H1 (cell line): ENCODE measurements around the gene ADGRL3. TPM values are rescaled to one million over a fixed set of nuclear protein-coding genes. Genes with fewer than 3 reads are reported as not detected.

Experiments
- CTCF ChIA-PET: fragments of 300-600 bp; sonication (Branson Sonifier 250); formaldehyde crosslinking; loops from one replicate; lab custom pipeline; 2021; ENCODE audit not compliant: partially characterized antibody; lab: Charles Lee
- POLR2A ChIA-PET: fragments of 300-600 bp; sonication (Branson Sonifier 250); formaldehyde crosslinking; loops from one replicate; lab custom pipeline; 2021; ENCODE audit warnings: inconsistent platforms; ENCODE audit not compliant: partially characterized antibody; lab: Charles Lee
- DNase-seq, 2 experiments: peaks; one replicate each; pipeline versions ENCODE4 v3.0.0 to v3.0.0-alpha.2; 2010 to 2022; ENCODE audit warnings: low spot score in 2 of 2, low read depth in 1 of 2, mixed read lengths in 1 of 2
- FAIRE-seq: peaks from 2 replicates; lab custom pipeline; 2011; peaks lifted over from hg19 to GRCh38; lab: Jason Lieb, UNC
- H2AFZ ChIP-seq: 2 replicates; pipeline ENCODE4 v1.8.1; 2012; ENCODE audit warnings: low read length, inconsistent platforms
- H2AK5ac ChIP-seq: 2 replicates; pipeline ENCODE4 v1.6.1; 2013; ENCODE audit warnings: low read depth, low read length
- H2BK120ac ChIP-seq: replicated peaks from 2 replicates; pipeline ENCODE3; 2013; ENCODE audit warnings: low read depth, low read length, inconsistent platforms
- H2BK12ac ChIP-seq: 2 replicates; pipeline ENCODE4 v1.6.1; 2013; ENCODE audit warnings: low read depth, low read length
- H2BK15ac ChIP-seq: 2 replicates; pipeline ENCODE4 v1.6.1; 2013; ENCODE audit warnings: low read length
- H2BK20ac ChIP-seq: 2 replicates; pipeline ENCODE4 v1.6.1; 2013; ENCODE audit warnings: low read length
- H2BK5ac ChIP-seq: 2 replicates; pipeline ENCODE4 v1.6.1; 2013; ENCODE audit warnings: low read depth, low read length
- H3K14ac ChIP-seq: 2 replicates; pipeline ENCODE4 v1.6.1; 2013; ENCODE audit warnings: inconsistent platforms; ENCODE audit not compliant: insufficient read length
- H3K18ac ChIP-seq: 2 replicates; pipeline ENCODE4 v1.6.1; 2013; ENCODE audit warnings: low read length; ENCODE audit errors: extremely low read depth
- H3K23ac ChIP-seq: 2 replicates; pipeline ENCODE4 v1.6.1; 2013; ENCODE audit warnings: inconsistent platforms; ENCODE audit not compliant: insufficient read length
- H3K23me2 ChIP-seq: 2 replicates; pipeline ENCODE4 v1.6.1; 2013; ENCODE audit warnings: low read depth, low read length
- H3K27ac ChIP-seq: 2 replicates; pipeline ENCODE4 v1.6.1; 2011; ENCODE audit warnings: low read depth, low read length, inconsistent platforms
- H3K27me3 ChIP-seq, 4 experiments: replicated peaks in 1 of 4; 1 replicate in 1 of 4; 2 replicates in 3 of 4; pipeline versions ENCODE4 v1.6.1 to v1.8.1; 2011 to 2013; ENCODE audit warnings: low read length in 3 of 4, mild to moderate bottlenecking in 3 of 4, inconsistent platforms in 2 of 4, mixed read lengths in 2 of 4, moderate library complexity in 1 of 4; ENCODE audit not compliant: control insufficient read depth in 3 of 4, insufficient read depth in 3 of 4; ENCODE audit errors: extremely low read depth in 1 of 4
- H3K36me3 ChIP-seq, 4 experiments: 2 replicates each; pipeline versions ENCODE4 v1.6.1 to v1.8.1; 2011 to 2013; ENCODE audit warnings: mild to moderate bottlenecking in 4 of 4, low read length in 3 of 4, moderate library complexity in 2 of 4, control low read depth in 1 of 4, inconsistent platforms in 1 of 4; ENCODE audit not compliant: insufficient read depth in 4 of 4, control insufficient read depth in 2 of 4
- H3K4ac ChIP-seq: replicated peaks from 2 replicates; pipeline ENCODE3; 2013; ENCODE audit warnings: low read length, low read depth, mixed read lengths, inconsistent platforms; ENCODE audit not compliant: insufficient read length
- H3K4me1 ChIP-seq, 4 experiments: replicated peaks in 1 of 4; 1 replicate in 1 of 4; 2 replicates in 3 of 4; pipeline versions ENCODE4 v1.6.1 to v1.8.1; 2011 to 2013; ENCODE audit warnings: low read length in 3 of 4, inconsistent platforms in 2 of 4, mixed read lengths in 1 of 4; ENCODE audit not compliant: insufficient read depth in 4 of 4, control insufficient read depth in 3 of 4
- H3K4me2 ChIP-seq, 2 experiments: 2 replicates each; pipeline versions ENCODE4 v1.6.1 to v1.8.1; 2011 to 2013; ENCODE audit warnings: low read depth in 2 of 2, low read length in 2 of 2, control low read depth in 1 of 2, inconsistent platforms in 1 of 2, mild to moderate bottlenecking in 1 of 2; ENCODE audit not compliant: insufficient read depth in 1 of 2
- H3K4me3 ChIP-seq, 4 experiments: fragments of 200-600, 300-600 bp in 1 of 4; sonication (generic), shearing (Covaris generic), sonication (Bioruptor Twin) in 1 of 4; 2 replicates each; pipeline versions ENCODE4 v1.5.1 to v1.8.1; 2011 to 2016; ENCODE audit warnings: low read length in 4 of 4, low read depth in 3 of 4, control low read depth in 2 of 4, inconsistent platforms in 2 of 4, mild to moderate bottlenecking in 2 of 4, mixed read lengths in 1 of 4, moderate library complexity in 1 of 4; ENCODE audit not compliant: insufficient read depth in 2 of 4; ENCODE audit errors: extremely low read depth in 1 of 4
- H3K56ac ChIP-seq: replicated peaks from 2 replicates; pipeline ENCODE3; 2013; ENCODE audit warnings: low read depth, mild to moderate bottlenecking, mixed read lengths, low read length, inconsistent platforms; ENCODE audit not compliant: insufficient read length
- H3K79me1 ChIP-seq: 2 replicates; pipeline ENCODE4 v1.6.1; 2013; ENCODE audit warnings: low read depth, low read length, control low read depth
- H3K79me2 ChIP-seq, 2 experiments: 2 replicates each; pipeline versions ENCODE4 v1.6.1 to v1.8.1; 2012 to 2013; ENCODE audit warnings: low read length in 2 of 2, mild to moderate bottlenecking in 2 of 2, inconsistent platforms in 1 of 2; ENCODE audit not compliant: insufficient read depth in 2 of 2, control insufficient read depth in 1 of 2
- H3K9ac ChIP-seq, 4 experiments: replicated peaks in 1 of 4; 1 replicate in 1 of 4; 2 replicates in 3 of 4; pipeline versions ENCODE4 v1.6.1 to v1.8.1; 2011 to 2013; ENCODE audit warnings: low read depth in 3 of 4, low read length in 3 of 4, control low read depth in 2 of 4, mild to moderate bottlenecking in 2 of 4, moderate library complexity in 2 of 4, inconsistent platforms in 1 of 4; ENCODE audit errors: extremely low read depth in 1 of 4
- H3K9me3 ChIP-seq, 2 experiments: 2 replicates each; pipeline versions ENCODE4 v1.6.1 to v1.8.1; 2012 to 2013; ENCODE audit warnings: mild to moderate bottlenecking in 2 of 2, moderate library complexity in 2 of 2, control low read depth in 1 of 2, inconsistent platforms in 1 of 2, low read depth in 1 of 2, low read length in 1 of 2, mixed read lengths in 1 of 2; ENCODE audit not compliant: insufficient read depth in 2 of 2
- H4K20me1 ChIP-seq, 2 experiments: replicated peaks in 1 of 2; 2 replicates each; pipeline versions ENCODE3 to v1.8.1; 2011 to 2013; ENCODE audit warnings: inconsistent platforms in 2 of 2, low read length in 2 of 2, mild to moderate bottlenecking in 1 of 2; ENCODE audit not compliant: insufficient read depth in 2 of 2, control insufficient read depth in 1 of 2
- H4K5ac ChIP-seq: 2 replicates; pipeline ENCODE4 v1.6.1; 2013; ENCODE audit warnings: low read length, low read depth, mixed read lengths, inconsistent platforms; ENCODE audit not compliant: insufficient read length
- H4K8ac ChIP-seq: 2 replicates; pipeline ENCODE4 v1.8.0; 2013; ENCODE audit warnings: mild to moderate bottlenecking, moderate library complexity, low read length, inconsistent platforms; ENCODE audit not compliant: insufficient read depth; ENCODE audit errors: extremely low read depth
- H4K91ac ChIP-seq: replicated peaks from 2 replicates; pipeline ENCODE3; 2013; ENCODE audit warnings: low read length, mixed read lengths, inconsistent platforms; ENCODE audit not compliant: insufficient read length
- EGR1 ChIP-seq: IDR thresholded peaks from 2 replicates; pipeline ENCODE4 v1.6.1; 2011; ENCODE audit warnings: low read depth, low read length, borderline replicate concordance
- GTF2F1 ChIP-seq: IDR thresholded peaks from 2 replicates; pipeline ENCODE4 v1.6.1; 2012; ENCODE audit warnings: low read depth, low read length, improper control_type of control experiment, borderline replicate concordance
- KDM1A ChIP-seq: fragments of 200-600, 300-600 bp; sonication (generic); IDR thresholded peaks from 2 replicates; pipeline ENCODE4 v1.7.1; 2016; ENCODE audit warnings: mild to moderate bottlenecking, low read length, borderline replicate concordance
- SUZ12 ChIP-seq: fragments of 200-600 bp; sonication (generic); IDR thresholded peaks from 2 replicates; pipeline ENCODE4 v1.6.1; 2012; ENCODE audit warnings: mild to moderate bottlenecking, inconsistent platforms, low read length, moderate library complexity, mixed read lengths
- WGBS, 2 experiments: shearing (Covaris generic) in 1 of 2; methylation state at CpG; one replicate each; pipeline versions ENCODE4 v1.1.6 to v1.1.7; 2013 to 2015; ENCODE audit warnings: low lambda C conversion rate in 2 of 2, mixed read lengths in 2 of 2, inconsistent platforms in 1 of 2, low coverage in 1 of 2, missing lambda C conversion rate in 1 of 2; ENCODE audit not compliant: insufficient replicate concordance in 2 of 2, insufficient coverage in 1 of 2, insufficient read length in 1 of 2; ENCODE audit errors: extremely low coverage in 1 of 2, missing lambda C conversion rate in 1 of 2; 5-methylcytosine and 5-hydroxymethylcytosine counted together
- polyA plus RNA-seq, 7 experiments: library from polyadenylated mRNA; depleted of rRNA in 3 of 7; stranded (reverse) in 5 of 7; unstranded in 2 of 7; fragments of >200 nt in 5 of 7; fragments of 200-250 nt in 2 of 7; gene quantifications; 1 replicate in 5 of 7; 2 replicates in 1 of 7; 4 replicates in 1 of 7; pipeline versions ENCODE4 v1.2.1 to v1.2.3, GENCODE V29; 2011 to 2013; ENCODE audit warnings: missing spikeins in 2 of 7, mixed read lengths in 2 of 7
- total RNA-seq: library from RNA; stranded (reverse); fragmentation: NEBNext Ultra II Directional; extraction: Animal tissue kit (Norgen Biotek cat#: 25700); gene quantifications from 2 replicates; pipeline ENCODE4 v1.2.1, GENCODE V29; 2021

The ADGRL3 gene
- total and polyA plus RNA-seq, 2 of the 8 experiments (the other 6 are each of a cell fraction or from before 2014, with no cell fraction given): 6.6 to 13.0 TPM

- Histone ChIP-seq H3K4me2 (no peak overlapping the region), H3K4ac (no peak overlapping the region), H3K56ac (no peak overlapping the region), H3K79me2 (no peaks in the 10 kb centered on the region), H3K9ac (no peak overlapping the region), H4K5ac (no peak overlapping the region), H3K4me3 (no peak overlapping the region), H3K4me1 (no peaks in the 10 kb centered on the region), H4K8ac (no peak overlapping the region), H4K91ac (no peak overlapping the region), H2AK5ac (no peak overlapping the region), H3K23me2 (no peaks in the 10 kb centered on the region), H3K18ac (no peak overlapping the region), H3K36me3 (no peaks in the 10 kb centered on the region), H3K14ac (no peak overlapping the region), H2BK120ac (no peak overlapping the region), H3K27ac (no peak overlapping the region), H2AFZ (no peak overlapping the region), H4K20me1 (no peaks in the 10 kb centered on the region), H2BK12ac (no peak overlapping the region), H3K23ac (no peak overlapping the region), H2BK20ac (no peak overlapping the region), H2BK15ac (no peak overlapping the region), H3K27me3 (no peaks in the 10 kb centered on the region), H3K79me1 (no peaks in the 10 kb centered on the region), H2BK5ac (no peak overlapping the region), H3K9me3 (no peaks in the 10 kb centered on the region)
- FAIRE-seq (no peak), DNase-seq (no peak)
- POLR2A ChIA-PET: no interaction called here
- TF ChIP-seq SUZ12 (no peak), EGR1 (no peak), KDM1A (no peak), GTF2F1 (no peak)
- CTCF ChIA-PET: no interaction called here
- 89% methylated on average over 1 of the region's 1 CpG; no CpG with 5 or more reads in 1 of the 2 experiments for WGBS, 2 experiments
These were observed 915.1 kb downstream of the ADGRL3 start for GRCh38 chr4:62115216-62115615.
